ENCODE results near the gene SART1. TPM values are rescaled to one million over a fixed set of nuclear protein-coding genes. Genes with fewer than 3 reads are reported as not detected.
"Not testable (repeated sequence)": the region's sequence is repeated elsewhere in the genome, so short reads cannot be mapped to it uniquely, and the experiment has no call there.

The SART1 gene
- total RNA-seq, 2 donors from 2014 or later, result 31.2 to 31.6 TPM

- intact Hi-C loops (cut with DNase I), result no loop called here
- no peak for DNase-seq
- no peak for ATAC-seq
These were observed 47.1 kb downstream of the SART1 start for GRCh38 chr11:66008468-66009101.

GRCh38 chr11:66010036-66010435 lies 48.5 kb downstream of the SART1 start:
- DNase-seq; intact Hi-C loops (cut with DNase I); ATAC-seq: not testable (repeated sequence)

GRCh38 chr11:66011239-66011784 lies 49.8 kb downstream of the SART1 start:
- intact Hi-C loops (cut with DNase I), result no loop called here
- peak in 1 of 2 donors; percentile 34 for ATAC-seq
- DNase-seq, result no peak

- no peak for ATAC-seq
- intact Hi-C loops (cut with DNase I), result no loop called here
- no peak for DNase-seq
These were observed 50.3 kb downstream of the SART1 start, which contains the start of gene CST6 for GRCh38 chr11:66011785-66012303. Gene CST6, plus strand, starts transcription at chr11:66012008. Its CDS starts 37 bp downstream, at chr11:66012045.

- intact Hi-C loops (cut with DNase I), result no loop called here
- DNase-seq, result no peak
These were observed 50.9 kb downstream of the SART1 start for GRCh38 chr11:66012371-66012945.

GRCh38 chr11:66012946-66013761 lies 51.6 kb downstream of the SART1 start:
- ATAC-seq (no peak), DNase-seq (no peak)
- intact Hi-C loops (cut with DNase I), result no loop called here

More at GRCh38 chr11:66012371-66012945, 50.9 kb downstream of the SART1 start:
- no peak for ATAC-seq

GRCh38 chr11:66013762-66014100 lies 52.2 kb downstream of the SART1 start:
- intact Hi-C loops (cut with DNase I), result no loop called here
- ATAC-seq (no peak), DNase-seq (no peak)

GRCh38 chr11:66014804-66015453 lies 53.4 kb downstream of the SART1 start:
- intact Hi-C loops (cut with DNase I), result no loop called here
- DNase-seq (no peak), ATAC-seq (peak in 1 of 2 donors; percentile 16)

GRCh38 chr11:66015454-66015881 lies 53.9 kb downstream of the SART1 start:
- peak; percentile 39 for DNase-seq
- peak; percentile 75 to 87 for ATAC-seq
- intact Hi-C loops (cut with DNase I), result no loop called here

GRCh38 chr11:66015936-66016792 lies 54.6 kb downstream of the SART1 start:
- no peak for DNase-seq
- ATAC-seq, result peak in 1 of 2 donors; percentile 30

GRCh38 chr11:66016793-66017177 lies 55.3 kb downstream of the SART1 start:
- ATAC-seq (no peak), DNase-seq (no peak)
- intact Hi-C loops (cut with DNase I), result no loop called here

More at GRCh38 chr11:66015936-66016792, 54.6 kb downstream of the SART1 start:
- intact Hi-C loops (cut with DNase I), result no loop called here

GRCh38 chr11:66017321-66017720 lies 55.8 kb downstream of the SART1 start:
- intact Hi-C loops (cut with DNase I), result no loop called here
- DNase-seq, result no peak
- ATAC-seq, result no peak

GRCh38 chr11:66020212-66020611 lies 58.7 kb downstream of the SART1 start:
- DNase-seq (no peak), ATAC-seq (no peak)
- intact Hi-C loops (cut with DNase I), result no loop called here

- DNase-seq (no peak), ATAC-seq (peak in 1 of 2 donors; percentile 62)
- intact Hi-C loops (cut with DNase I), result no loop called here
These were observed 59.3 kb downstream of the SART1 start for GRCh38 chr11:66020618-66021357.

- intact Hi-C loops (cut with DNase I), result no loop called here
- peak; percentile 83 to 85 for ATAC-seq
- peak; percentile 76 for DNase-seq
These were observed 61.1 kb downstream of the SART1 start for GRCh38 chr11:66022401-66023185.

- intact Hi-C loops (cut with DNase I); ATAC-seq; DNase-seq: not testable (repeated sequence)
These were observed 61.6 kb downstream of the SART1 start for GRCh38 chr11:66023186-66023440.

- intact Hi-C loops (cut with DNase I), result no loop called here
- no peak for DNase-seq
- no peak for ATAC-seq
These were observed 64.5 kb downstream of the SART1 start, which contains the start of gene CATSPER1 for GRCh38 chr11:66026017-66026529. Gene CATSPER1, minus strand, starts transcription at chr11:66026479. Its CDS starts 100 bp downstream, at chr11:66026379.
